Kidney epithelial cell (primary cell): ENCODE results near the gene MTFP1. TPM values are rescaled to one million over a fixed set of nuclear protein-coding genes. Genes with fewer than 3 reads are reported as not detected.
A peak's percentile ranks its signal among the peaks of the same experiment; 100 is the strongest.
"Not testable (repeated sequence)": the region's sequence is repeated elsewhere in the genome, so short reads cannot be mapped to it uniquely, and the experiment has no call there.

Experiments
- DNase-seq: peaks from one replicate; pipeline ENCODE4 v3.0.0-alpha.2; 2010; ENCODE audit warnings: low read depth
- H3K27me3 ChIP-seq: 2 replicates; pipeline ENCODE4 v1.6.0; 2011; ENCODE audit warnings: low read length; ENCODE audit not compliant: control insufficient read depth, insufficient read depth
- H3K36me3 ChIP-seq: 2 replicates; pipeline ENCODE4 v1.5.1; 2011; ENCODE audit warnings: low read length; ENCODE audit not compliant: control insufficient read depth, insufficient read depth
- H3K4me3 ChIP-seq: 2 replicates; pipeline ENCODE4 v1.5.1; 2011; ENCODE audit warnings: low read depth, mild to moderate bottlenecking, control low read depth, low read length
- total RNA-seq: library from RNA; depleted of rRNA; stranded (reverse); fragments of >200 nt; gene quantifications from 2 replicates; pipeline ENCODE4 v1.2.3, GENCODE V29; 2015
- TF ChIP-seq, protein P1 (sequence below): IDR thresholded peaks from 2 replicates; pipeline ENCODE4 v1.5.1; 2011; ENCODE audit warnings: mild to moderate bottlenecking, moderate library complexity, low read length, control low read depth, inconsistent platforms; ENCODE audit not compliant: insufficient read depth, poor library complexity, severe bottlenecking

The MTFP1 gene
- total RNA-seq, 1 donor from 2014 or later, result 43.4 TPM

DNA sequence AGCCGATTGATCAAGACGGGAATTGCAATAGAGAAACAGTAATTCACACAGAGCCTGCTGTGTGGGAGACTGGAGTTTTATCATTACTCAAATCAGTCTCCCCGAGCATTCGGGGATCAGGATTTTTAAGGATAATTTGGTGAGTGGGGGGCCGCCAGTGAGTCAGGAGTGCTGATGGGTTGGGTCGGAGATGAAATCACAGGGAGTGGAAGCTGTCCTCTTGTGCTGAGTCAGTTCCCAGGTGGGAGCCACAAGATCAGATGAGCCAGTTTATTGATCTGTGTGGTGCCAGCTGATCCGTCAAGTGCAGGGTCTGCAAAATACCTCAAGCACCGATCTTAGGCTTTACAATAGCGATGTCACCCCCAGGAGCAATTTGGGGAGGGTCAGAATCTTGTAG is 15.5 kb downstream of the MTFP1 start:
- DNase-seq, result no peak
- no peaks in the 10 kb centered on the region for H3K27me3 ChIP-seq
- TF ChIP-seq, protein P1, sequence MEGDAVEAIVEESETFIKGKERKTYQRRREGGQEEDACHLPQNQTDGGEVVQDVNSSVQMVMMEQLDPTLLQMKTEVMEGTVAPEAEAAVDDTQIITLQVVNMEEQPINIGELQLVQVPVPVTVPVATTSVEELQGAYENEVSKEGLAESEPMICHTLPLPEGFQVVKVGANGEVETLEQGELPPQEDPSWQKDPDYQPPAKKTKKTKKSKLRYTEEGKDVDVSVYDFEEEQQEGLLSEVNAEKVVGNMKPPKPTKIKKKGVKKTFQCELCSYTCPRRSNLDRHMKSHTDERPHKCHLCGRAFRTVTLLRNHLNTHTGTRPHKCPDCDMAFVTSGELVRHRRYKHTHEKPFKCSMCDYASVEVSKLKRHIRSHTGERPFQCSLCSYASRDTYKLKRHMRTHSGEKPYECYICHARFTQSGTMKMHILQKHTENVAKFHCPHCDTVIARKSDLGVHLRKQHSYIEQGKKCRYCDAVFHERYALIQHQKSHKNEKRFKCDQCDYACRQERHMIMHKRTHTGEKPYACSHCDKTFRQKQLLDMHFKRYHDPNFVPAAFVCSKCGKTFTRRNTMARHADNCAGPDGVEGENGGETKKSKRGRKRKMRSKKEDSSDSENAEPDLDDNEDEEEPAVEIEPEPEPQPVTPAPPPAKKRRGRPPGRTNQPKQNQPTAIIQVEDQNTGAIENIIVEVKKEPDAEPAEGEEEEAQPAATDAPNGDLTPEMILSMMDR, result no peak
- H3K4me3 ChIP-seq, result no peak overlapping the region
- H3K36me3 ChIP-seq, result no peaks in the 10 kb centered on the region

DNA sequence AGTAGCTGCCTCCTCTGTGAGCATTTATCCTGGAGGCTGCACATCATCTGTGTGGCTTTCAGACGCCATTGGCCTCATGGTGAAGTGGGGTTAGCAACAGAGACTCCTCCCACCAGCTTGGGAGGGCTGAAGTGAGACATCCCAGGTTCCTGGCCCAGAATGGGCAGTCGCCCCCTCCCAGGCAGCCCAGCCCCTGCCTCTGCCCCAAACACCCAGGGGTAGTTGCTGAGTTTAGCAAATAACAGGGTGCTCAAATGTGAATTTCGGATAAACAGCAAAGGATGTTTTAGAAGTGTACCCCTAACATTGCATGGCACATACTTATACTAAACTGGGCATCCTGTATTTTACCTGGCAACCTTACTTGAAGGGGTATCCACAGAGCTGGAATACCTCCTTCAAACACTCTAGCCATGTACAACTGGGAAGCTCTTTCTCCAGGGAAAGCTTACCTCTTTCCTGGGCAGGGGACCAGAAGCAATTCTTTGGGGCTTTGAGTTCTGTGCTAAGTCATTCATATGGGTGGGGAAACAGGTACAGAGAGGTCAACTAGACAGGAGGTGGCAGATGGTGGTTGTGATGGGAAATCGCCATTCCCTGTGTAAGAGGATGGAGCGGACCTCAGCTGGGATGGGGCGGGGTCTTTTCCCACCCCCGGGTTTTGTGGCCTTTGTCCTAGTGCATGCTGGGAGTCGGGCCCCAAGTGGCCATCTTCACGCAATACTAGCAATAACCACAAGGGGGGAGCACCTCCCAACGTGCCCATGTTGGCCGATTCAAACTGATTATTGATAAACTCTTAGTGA is 19.3 kb downstream of the MTFP1 start:
- H3K36me3 ChIP-seq, result no peaks in the 10 kb centered on the region
- TF ChIP-seq, protein P1, result peak; percentile 82
- DNase-seq, result no peak
- no peak overlapping the region for H3K4me3 ChIP-seq
- H3K27me3 ChIP-seq, result no peaks in the 10 kb centered on the region

DNA sequence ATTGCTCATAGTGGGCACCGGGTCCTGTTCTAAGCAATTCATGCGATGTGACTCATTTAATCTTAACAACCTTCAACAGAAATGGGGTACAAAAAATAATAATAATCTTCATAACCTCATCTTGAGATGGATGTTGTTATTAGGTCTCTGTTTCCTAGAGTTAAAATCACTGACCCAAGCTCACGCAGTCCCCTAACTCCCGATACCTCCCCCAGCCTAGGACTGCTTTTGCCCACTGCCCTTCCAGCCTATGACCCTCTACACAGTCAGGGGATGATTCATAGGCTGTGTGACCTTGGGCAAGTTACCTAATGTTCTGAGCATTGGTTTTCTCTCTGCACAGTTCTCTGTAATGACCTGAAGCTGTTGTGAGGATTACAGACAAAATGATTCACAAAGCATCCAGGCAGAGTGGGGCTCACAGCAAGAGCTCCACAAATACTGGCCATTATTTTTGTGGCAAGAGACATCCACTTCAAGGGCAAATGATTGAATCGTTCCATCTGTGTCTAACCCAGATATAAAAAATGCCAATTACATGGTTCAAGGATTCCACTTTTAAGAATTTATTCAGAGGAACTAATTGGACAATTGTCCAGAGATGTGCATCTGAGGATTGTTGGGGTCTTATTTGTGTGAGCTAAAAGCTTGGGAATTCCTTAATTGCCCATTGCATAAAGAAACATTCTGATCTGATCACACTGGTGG is 20.0 kb downstream of the MTFP1 start:
- DNase-seq, result no peak
- TF ChIP-seq, protein P1, result no peak
- H3K4me3 ChIP-seq, result no peak overlapping the region
- H3K27me3 ChIP-seq, result no peaks in the 10 kb centered on the region
- no peaks in the 10 kb centered on the region for H3K36me3 ChIP-seq

DNA sequence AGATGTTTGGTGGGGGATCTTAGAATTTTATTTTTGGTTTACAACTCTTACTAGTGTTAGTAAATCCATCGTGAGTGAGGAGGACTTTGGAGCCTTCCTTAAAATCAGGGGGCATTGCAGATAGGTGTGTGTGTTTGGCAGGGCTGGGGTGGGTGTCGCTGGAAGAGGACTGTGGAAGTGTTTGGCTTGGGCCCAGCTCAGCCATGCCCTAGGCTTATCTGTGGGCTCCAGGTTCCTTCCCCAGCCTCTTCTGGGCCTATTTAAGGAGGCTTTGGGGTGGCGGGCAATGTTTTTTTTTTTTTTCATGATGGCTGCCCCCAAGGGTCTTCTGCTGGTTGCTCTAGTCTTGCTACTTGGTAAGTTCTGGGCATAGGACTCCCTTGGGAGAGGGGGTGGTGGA is 22.1 kb downstream of the MTFP1 start:
- Histone ChIP-seq H3K27me3 (peaks cover 4% of the 10 kb centered on the region), H3K36me3 (no peaks in the 10 kb centered on the region), H3K4me3 (no peak overlapping the region)
- TF ChIP-seq, protein P1, result no peak
- DNase-seq, result no peak

DNA sequence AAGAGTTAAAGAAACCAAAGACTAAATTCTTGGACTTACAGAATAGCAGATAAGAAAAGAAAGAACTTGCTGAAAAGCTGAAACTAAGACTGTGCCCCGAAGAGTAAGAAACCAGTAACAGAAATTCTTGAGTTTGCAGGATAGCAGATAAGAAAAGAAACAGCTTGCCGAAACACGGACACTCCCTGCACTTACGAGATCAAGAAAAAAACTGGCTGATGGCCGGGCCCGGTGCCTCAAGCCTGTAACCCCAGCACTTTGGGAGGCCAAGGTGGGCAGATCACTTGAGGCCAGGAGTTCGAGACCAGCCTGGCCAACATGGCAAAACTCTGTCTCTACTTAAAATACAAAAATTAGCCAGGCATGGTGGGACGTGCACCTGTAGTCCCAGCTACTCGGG is 25.9 kb downstream of the MTFP1 start:
- not testable (repeated sequence) for H3K4me3 ChIP-seq, H3K27me3 ChIP-seq, DNase-seq, H3K36me3 ChIP-seq

DNA sequence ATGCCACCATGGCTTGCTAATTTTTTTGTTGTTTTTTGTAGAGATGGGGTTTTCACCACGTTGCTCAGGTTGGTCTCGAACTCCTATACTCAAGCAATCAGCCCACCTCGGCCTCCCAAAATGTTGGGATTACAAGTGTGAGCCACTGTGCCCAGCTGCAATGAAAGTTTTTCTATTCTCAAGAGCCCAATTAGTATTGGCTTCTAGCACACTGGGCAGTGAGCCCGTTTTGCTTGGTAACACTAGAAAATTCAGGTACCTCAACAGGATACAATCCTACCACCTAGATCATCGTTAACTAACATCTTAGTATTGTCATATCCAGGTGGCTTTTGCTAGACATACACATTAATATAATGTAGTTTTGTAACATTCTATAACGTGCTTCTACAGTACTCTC is 27.3 kb downstream of the MTFP1 start:
- Histone ChIP-seq H3K36me3 (no peaks in the 10 kb centered on the region), H3K27me3 (peaks cover 4% of the 10 kb centered on the region), H3K4me3 (no peak overlapping the region)
- no peak for DNase-seq
- TF ChIP-seq, protein P1, result no peak
